Measurements from ENCODE around the gene C11orf58. TPM values are rescaled to one million over a fixed set of nuclear protein-coding genes. Genes with fewer than 3 reads are reported as not detected.
A peak's percentile ranks its signal among the peaks of the same experiment; 100 is the strongest.

C11orf58 gene
- total and polyA plus RNA-seq, 2 donors (not counting 1 experiment from before 2014, with no cell fraction given) = 28.8 to 125 TPM

DNA sequence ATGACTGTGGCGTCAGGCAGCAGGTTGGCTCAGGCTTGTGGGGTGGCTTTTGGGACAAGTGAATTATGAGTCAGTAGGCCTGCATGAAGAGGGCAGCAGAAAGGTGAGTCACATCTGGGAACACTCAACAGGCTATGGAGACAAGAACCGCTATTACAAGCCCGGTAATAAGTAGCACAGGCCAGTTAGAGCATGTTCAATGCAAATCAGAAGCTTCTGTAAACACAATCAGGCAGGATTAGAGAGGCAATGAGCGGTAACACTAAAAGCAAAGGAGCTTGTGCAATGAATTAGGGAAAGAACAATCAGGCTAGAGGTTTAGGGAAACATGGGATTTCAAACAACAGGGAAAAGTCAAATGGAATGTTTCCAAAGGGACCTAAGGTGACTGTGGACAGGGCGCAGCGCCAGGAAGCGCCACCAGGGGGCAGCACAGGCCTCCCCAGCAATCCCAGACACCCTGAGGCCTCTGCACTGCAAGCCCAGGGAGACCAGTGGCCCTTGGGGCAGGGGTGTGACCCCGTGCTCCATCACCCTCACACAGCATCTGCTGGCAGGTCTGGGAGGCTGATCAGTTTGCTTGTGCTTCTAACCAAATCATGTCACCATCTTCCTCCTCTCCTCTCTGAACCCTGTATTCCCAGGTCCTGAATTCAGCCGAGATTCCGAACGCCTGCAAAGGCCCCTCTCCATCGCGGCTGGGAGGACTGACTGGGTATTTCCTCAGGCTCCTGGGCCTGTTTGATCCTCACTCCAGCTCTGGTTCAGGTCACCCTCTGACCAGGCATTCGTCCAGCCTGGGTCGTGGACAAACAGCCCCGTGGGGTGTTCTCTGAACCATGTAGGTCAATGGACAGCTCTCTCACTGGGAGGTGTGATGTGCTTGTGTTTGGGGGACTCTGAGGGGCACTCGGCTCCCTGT, 50.0 kb downstream of the C11orf58 start:
- Histone ChIP-seq H3K4me1 (ENCODE audit: control insufficient read depth in 2 of 2, insufficient read depth in 2 of 2, low read length in 2 of 2) (no peaks in the 10 kb centered on the region), H3K9ac (ENCODE audit: low read length) (no peak overlapping the region), H4K20me1 (ENCODE audit: control insufficient read depth, insufficient read depth, low read length, poor library complexity, severe bottlenecking) (no peaks in the 10 kb centered on the region), H3K4me2 (replicated peaks; ENCODE audit: low read depth, low read length, poor library complexity, severe bottlenecking) (no peak overlapping the region), H3K27ac (ENCODE audit: low read length in 2 of 2) (no peak overlapping the region), H3K9me3 (ENCODE audit: control extremely low read depth in 1 of 3, control insufficient read depth in 2 of 3, insufficient read depth in 1 of 3, low read length in 2 of 3) (no peaks in the 10 kb centered on the region), H3K4me3 (ENCODE audit: control extremely low read depth in 1 of 5, extremely low read depth in 1 of 5, insufficient read depth in 1 of 5, low read depth in 2 of 5, low read length in 4 of 5) (no peak overlapping the region), H3K36me3 (replicated peaks in 1 of 2; ENCODE audit: control extremely low read depth in 1 of 2, control insufficient read depth in 1 of 2, extremely low read depth in 1 of 2, insufficient read depth in 2 of 2, low read length in 1 of 2) (no peaks in the 10 kb centered on the region), H2AFZ (ENCODE audit: insufficient read depth, low read depth, low read length, poor library complexity, severe bottlenecking) (no peak overlapping the region), H3K79me2 (ENCODE audit: control insufficient read depth, insufficient read depth, low read length) (no peaks in the 10 kb centered on the region), H3K27me3 (replicated peaks in 1 of 4; ENCODE audit: control extremely low read depth in 1 of 4, control insufficient read depth in 3 of 4, insufficient read depth in 4 of 4, low read length in 3 of 4) (no peaks in the 10 kb centered on the region)
- ChIA-PET CTCF (interaction anchor here (0.9 to 5.2 kb wide), 7 partner anchors 9 to 275 kb away, joined by 3 to 19 read pairs (median 4); no protein-coding TSS in a partner anchor), POLR2A (no interaction called here)
- Mint-ChIP-seq H3K27ac (no peak overlapping the region), H3K9me3 (ENCODE audit: insufficient read depth) (no peaks in the 10 kb centered on the region), H3K27me3 (no peaks in the 10 kb centered on the region), H3K4me3 (no peak overlapping the region), H3K4me1 (no peaks in the 10 kb centered on the region)
- DNase-seq (peak; percentile 59), ATAC-seq (ENCODE audit: low read depth) (peak; percentile 60)
- WGBS (ENCODE audit: insufficient coverage) = 75% methylated on average over 16 of the region's 17 CpGs
- intact Hi-C loops (cut with micrococcal nuclease) = no loop called here
- TF ChIP-seq, protein P1, sequence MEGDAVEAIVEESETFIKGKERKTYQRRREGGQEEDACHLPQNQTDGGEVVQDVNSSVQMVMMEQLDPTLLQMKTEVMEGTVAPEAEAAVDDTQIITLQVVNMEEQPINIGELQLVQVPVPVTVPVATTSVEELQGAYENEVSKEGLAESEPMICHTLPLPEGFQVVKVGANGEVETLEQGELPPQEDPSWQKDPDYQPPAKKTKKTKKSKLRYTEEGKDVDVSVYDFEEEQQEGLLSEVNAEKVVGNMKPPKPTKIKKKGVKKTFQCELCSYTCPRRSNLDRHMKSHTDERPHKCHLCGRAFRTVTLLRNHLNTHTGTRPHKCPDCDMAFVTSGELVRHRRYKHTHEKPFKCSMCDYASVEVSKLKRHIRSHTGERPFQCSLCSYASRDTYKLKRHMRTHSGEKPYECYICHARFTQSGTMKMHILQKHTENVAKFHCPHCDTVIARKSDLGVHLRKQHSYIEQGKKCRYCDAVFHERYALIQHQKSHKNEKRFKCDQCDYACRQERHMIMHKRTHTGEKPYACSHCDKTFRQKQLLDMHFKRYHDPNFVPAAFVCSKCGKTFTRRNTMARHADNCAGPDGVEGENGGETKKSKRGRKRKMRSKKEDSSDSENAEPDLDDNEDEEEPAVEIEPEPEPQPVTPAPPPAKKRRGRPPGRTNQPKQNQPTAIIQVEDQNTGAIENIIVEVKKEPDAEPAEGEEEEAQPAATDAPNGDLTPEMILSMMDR (IDR thresholded peaks at IDR 0.05) = peak; percentile 96
- TF ChIP-seq EZH2 (IDR thresholded peaks at IDR 0.05; ENCODE audit: borderline replicate concordance, insufficient read depth, low read depth, low read length, poor library complexity, severe bottlenecking) = no peak

DNA sequence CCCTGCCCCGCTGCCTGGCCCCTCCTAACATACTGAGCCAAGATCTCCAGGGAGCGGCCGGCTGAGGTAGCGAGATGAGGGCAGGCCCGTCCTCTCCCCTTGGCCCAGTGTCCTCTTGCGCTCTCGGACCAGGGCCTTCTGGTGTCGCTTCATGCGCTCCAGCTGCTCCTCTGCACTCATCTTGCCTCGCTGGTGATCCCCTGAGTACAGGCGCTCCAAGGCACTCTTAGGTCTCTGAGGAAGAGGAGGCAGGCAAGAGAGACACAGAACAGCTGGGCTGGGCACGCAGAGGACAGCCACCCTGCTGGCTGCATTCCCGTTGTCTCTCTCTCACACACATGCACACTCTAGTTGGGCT, 50.6 kb downstream of the C11orf58 start:
- H3K27me3 ChIP-seq (replicated peaks in 1 of 4; ENCODE audit: control extremely low read depth in 1 of 4, control insufficient read depth in 3 of 4, insufficient read depth in 4 of 4, low read length in 3 of 4) = no peaks in the 10 kb centered on the region
- intact Hi-C loops (cut with micrococcal nuclease) = no loop called here
- DNase-seq (no peak), ATAC-seq (ENCODE audit: low read depth) (no peak)
- H3K9me3 ChIP-seq (ENCODE audit: control extremely low read depth in 1 of 3, control insufficient read depth in 2 of 3, insufficient read depth in 1 of 3, low read length in 2 of 3) = no peaks in the 10 kb centered on the region
- TF ChIP-seq, protein P1 (IDR thresholded peaks at IDR 0.05) = no peak
- TF ChIP-seq EZH2 (IDR thresholded peaks at IDR 0.05; ENCODE audit: borderline replicate concordance, insufficient read depth, low read depth, low read length, poor library complexity, severe bottlenecking) = no peak
- Mint-ChIP-seq H3K4me3 (no peak overlapping the region), H3K9me3 (ENCODE audit: insufficient read depth) (no peaks in the 10 kb centered on the region), H3K27ac (no peak overlapping the region), H3K27me3 (no peaks in the 10 kb centered on the region), H3K4me1 (no peaks in the 10 kb centered on the region)
- ChIA-PET POLR2A (no interaction called here), CTCF (interaction anchor here (0.9 to 2.5 kb wide), 5 partner anchors 11 to 274 kb away, joined by 3 to 9 read pairs (median 4); no protein-coding TSS in a partner anchor)
- H3K27ac ChIP-seq (ENCODE audit: low read length in 2 of 2) = no peak overlapping the region
- H3K4me3 ChIP-seq (ENCODE audit: control extremely low read depth in 1 of 5, extremely low read depth in 1 of 5, insufficient read depth in 1 of 5, low read depth in 2 of 5, low read length in 4 of 5) = no peak overlapping the region
- H3K9ac ChIP-seq (ENCODE audit: low read length) = no peak overlapping the region
- WGBS (ENCODE audit: insufficient coverage) = 97% methylated on average over 13 of the region's 13 CpGs
- H3K4me1 ChIP-seq (ENCODE audit: control insufficient read depth in 2 of 2, insufficient read depth in 2 of 2, low read length in 2 of 2) = no peaks in the 10 kb centered on the region
- no peak overlapping the region for H3K4me2 ChIP-seq (replicated peaks; ENCODE audit: low read depth, low read length, poor library complexity, severe bottlenecking)
- H4K20me1 ChIP-seq (ENCODE audit: control insufficient read depth, insufficient read depth, low read length, poor library complexity, severe bottlenecking) = no peaks in the 10 kb centered on the region
- H3K36me3 ChIP-seq (replicated peaks in 1 of 2; ENCODE audit: control extremely low read depth in 1 of 2, control insufficient read depth in 1 of 2, extremely low read depth in 1 of 2, insufficient read depth in 2 of 2, low read length in 1 of 2) = no peaks in the 10 kb centered on the region
- no peaks in the 10 kb centered on the region for H3K79me2 ChIP-seq (ENCODE audit: control insufficient read depth, insufficient read depth, low read length)
- H2AFZ ChIP-seq (ENCODE audit: insufficient read depth, low read depth, low read length, poor library complexity, severe bottlenecking) = no peak overlapping the region
